ENCODE data around the gene CARHSP1.

CARHSP1 gene

GRCh38 chr16:8858994-8859912, 9.6 kb downstream of the CARHSP1 start:
- Histone ChIP-seq H3K4me1 (peaks cover 0 to 50% (median 25%) of the 10 kb centered on the region in 4 donors), H3K9me3 (no peaks in the 10 kb centered on the region), H3K27ac (peak overlapping the region in 1 of 2 donors; percentile 64), H3K27me3 (no peaks in the 10 kb centered on the region), H3K4me3 (no peak overlapping the region), H3K36me3 (peaks cover 28 to 47% (median 45%) of the 10 kb centered on the region in 3 donors)
- DNase-seq: no peak
- intact Hi-C loops (cut with DNase I; ENCODE audit: low total_unique reads): no loop called here
- TF ChIP-seq CTCF (IDR thresholded peaks at IDR 0.05): no peak

- Histone ChIP-seq H3K4me3 (no peak overlapping the region), H3K27ac (no peak overlapping the region), H3K27me3 (no peaks in the 10 kb centered on the region), H3K4me1 (peaks cover 0 to 17% (median 9%) of the 10 kb centered on the region in 4 donors), H3K36me3 (peaks cover 29 to 76% (median 64%) of the 10 kb centered on the region in 3 donors), H3K9me3 (no peaks in the 10 kb centered on the region)
- peak in 1 of 2 donors; percentile 10 for DNase-seq
- intact Hi-C loops (cut with DNase I; ENCODE audit: low total_unique reads): no loop called here
- TF ChIP-seq CTCF (IDR thresholded peaks at IDR 0.05): no peak
Observed at GRCh38 chr16:8855972-8856371, 12.8 kb downstream of the CARHSP1 start.

DNA sequence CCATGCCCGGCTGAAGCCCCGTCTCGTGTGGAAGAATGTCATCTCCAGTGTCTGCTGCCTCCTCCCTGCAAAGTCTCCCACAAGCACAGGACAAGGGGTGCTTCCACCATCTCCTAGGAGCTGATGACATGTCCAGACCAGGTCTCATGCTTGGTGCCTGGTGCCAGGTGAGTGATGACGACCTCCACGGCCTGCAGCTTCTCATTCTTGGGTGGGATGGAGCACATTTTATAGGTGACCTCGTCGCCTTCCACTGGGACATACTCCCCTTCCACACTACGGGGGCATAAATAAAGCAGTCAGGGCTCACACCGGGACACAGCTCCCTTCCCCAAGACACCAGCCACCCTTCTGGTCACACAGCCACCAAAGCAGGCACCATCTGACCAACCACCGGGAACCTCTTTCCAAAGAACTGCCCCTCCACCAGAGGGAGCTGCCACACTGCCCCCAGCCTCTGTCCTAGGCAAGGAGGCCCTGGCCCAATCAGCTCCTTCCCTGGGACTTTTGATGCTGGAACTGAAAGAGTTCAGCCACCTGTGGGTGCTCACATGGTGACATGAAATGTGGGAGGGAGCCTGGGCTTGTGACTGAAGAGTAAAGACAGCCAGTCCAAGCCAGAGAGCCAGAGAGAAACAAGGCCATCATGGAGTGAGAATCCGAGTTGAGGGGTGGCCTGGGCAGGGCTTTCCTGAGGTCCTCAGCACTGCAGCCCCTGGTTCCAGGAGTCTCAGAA, 13.6 kb downstream of the CARHSP1 start:
- DNase-seq: peak in 1 of 2 donors; percentile 16
- Histone ChIP-seq H3K4me1 (peaks cover 0 to 14% (median 9%) of the 10 kb centered on the region in 4 donors), H3K27ac (no peak overlapping the region), H3K4me3 (no peak overlapping the region), H3K36me3 (peaks cover 29 to 83% (median 66%) of the 10 kb centered on the region in 3 donors), H3K27me3 (no peaks in the 10 kb centered on the region), H3K9me3 (no peaks in the 10 kb centered on the region)
- intact Hi-C loops (cut with DNase I; ENCODE audit: low total_unique reads): no loop called here
- no peak for TF ChIP-seq CTCF (IDR thresholded peaks at IDR 0.05)

DNA sequence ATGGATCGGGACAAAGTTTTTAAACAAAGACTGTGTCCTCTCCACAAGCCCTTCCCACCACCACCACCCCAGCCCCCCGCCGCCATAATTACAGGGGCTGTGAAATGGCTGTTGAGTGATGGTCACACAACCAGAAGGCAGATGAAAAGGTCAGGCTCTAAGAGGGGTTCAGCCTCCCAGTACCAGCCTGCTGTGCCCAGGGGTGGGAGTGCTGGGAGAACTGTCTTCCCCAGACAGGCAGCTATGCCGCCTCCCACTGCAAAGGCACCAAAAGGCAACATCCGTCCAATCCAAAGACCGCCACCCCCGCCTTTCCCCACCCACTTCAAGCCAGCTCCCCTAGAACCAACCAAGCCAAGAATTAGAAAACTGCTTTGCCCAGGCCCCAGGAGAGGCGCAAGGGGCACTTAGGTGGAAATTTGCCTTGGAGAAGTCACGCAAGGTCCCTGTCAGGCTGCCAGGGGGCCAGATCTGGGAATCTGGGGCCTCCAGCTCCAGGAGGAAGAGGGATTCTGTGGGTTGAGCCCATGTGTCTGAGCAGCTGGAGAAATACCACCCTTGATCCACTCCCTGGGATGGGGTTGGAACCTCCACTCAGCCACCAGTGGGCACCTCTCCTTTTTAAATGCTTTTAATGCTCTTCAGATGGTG, 14.4 kb downstream of the CARHSP1 start:
- Histone ChIP-seq H3K4me3 (no peak overlapping the region), H3K27ac (no peak overlapping the region), H3K9me3 (no peaks in the 10 kb centered on the region), H3K27me3 (no peaks in the 10 kb centered on the region), H3K36me3 (peaks cover 32 to 91% (median 74%) of the 10 kb centered on the region in 3 donors), H3K4me1 (peaks cover 0 to 10% (median 7%) of the 10 kb centered on the region in 4 donors)
- no peak for TF ChIP-seq CTCF (IDR thresholded peaks at IDR 0.05)
- DNase-seq: peak in 1 of 2 donors; percentile 7
- intact Hi-C loops (cut with DNase I; ENCODE audit: low total_unique reads): no loop called here

- TF ChIP-seq CTCF (IDR thresholded peaks at IDR 0.05): no peak
- H3K36me3 ChIP-seq: peaks cover 31 to 91% (median 72%) of the 10 kb centered on the region in 3 donors
- no peaks in the 10 kb centered on the region for H3K27me3 ChIP-seq
- no peak for DNase-seq
- peaks cover 0 to 8% (median 7%) of the 10 kb centered on the region in 4 donors for H3K4me1 ChIP-seq
- intact Hi-C loops (cut with DNase I; ENCODE audit: low total_unique reads): no loop called here
- H3K4me3 ChIP-seq: no peak overlapping the region
- no peaks in the 10 kb centered on the region for H3K9me3 ChIP-seq
- H3K27ac ChIP-seq: no peak overlapping the region
Observed at GRCh38 chr16:8853611-8854010, 15.2 kb downstream of the CARHSP1 start.
